ENCODE results near the gene NR1I3.
"Not testable (repeated sequence)": the region's sequence is repeated elsewhere in the genome, so short reads cannot be mapped to it uniquely, and the experiment has no call there.

NR1I3 gene

DNA sequence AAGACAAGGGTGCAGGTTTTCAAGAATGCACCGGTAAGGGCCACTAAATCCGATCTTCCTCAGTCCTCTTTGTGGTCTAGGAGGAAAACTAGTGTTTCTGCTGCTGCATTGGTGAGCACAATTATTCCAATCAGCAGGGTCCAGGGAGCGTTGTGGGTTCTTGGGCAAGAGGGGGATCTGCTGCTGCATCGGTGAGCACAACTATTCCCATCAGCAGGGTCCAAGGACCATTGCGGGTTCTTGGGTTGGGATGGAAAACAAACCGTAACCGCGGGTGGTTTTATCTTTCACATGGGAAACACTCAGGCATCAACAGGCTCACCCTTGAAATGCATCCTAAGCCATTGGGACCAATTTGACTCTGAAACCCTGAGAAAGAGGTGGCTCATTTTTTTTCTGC is 13.6 kb upstream of the NR1I3 start:
- no peak for DNase-seq
- intact Hi-C loops (cut with DNase I), result no loop called here

DNA sequence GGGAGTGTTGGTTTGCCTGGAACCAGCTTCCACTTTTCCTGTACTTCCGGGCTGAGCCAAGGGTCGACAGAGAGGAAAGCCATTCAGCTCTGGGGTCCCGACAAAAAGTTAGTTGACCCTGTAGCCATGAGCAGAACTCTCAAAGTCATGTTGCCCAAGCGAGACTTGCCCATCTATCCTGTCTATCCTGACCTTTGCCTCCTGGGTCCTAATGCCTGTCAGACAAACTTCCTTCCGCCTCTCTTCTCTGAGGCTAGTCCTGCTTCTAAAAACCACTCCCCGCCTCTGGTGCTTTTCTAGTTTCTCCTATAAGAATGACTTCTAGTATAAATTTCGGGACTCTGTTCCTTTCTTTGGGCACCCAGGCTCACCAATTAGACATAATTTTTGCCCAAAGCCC is 12.8 kb upstream of the NR1I3 start:
- intact Hi-C loops (cut with DNase I), result no loop called here
- no peak for DNase-seq

- intact Hi-C loops (cut with DNase I), result not testable (repeated sequence)
These were observed 12.1 kb upstream of the NR1I3 start for GRCh38 chr1:161250100-161250499.

GRCh38 chr1:161244888-161245287 is 6.9 kb upstream of the NR1I3 start:
- no peak for DNase-seq
- intact Hi-C loops (cut with DNase I), result no loop called here

More at GRCh38 chr1:161250100-161250499, 12.1 kb upstream of the NR1I3 start:
- DNase-seq, result not testable (repeated sequence)

GRCh38 chr1:161242313-161242712 is 4.3 kb upstream of the NR1I3 start:
- no peak for DNase-seq
- intact Hi-C loops (cut with DNase I), result no loop called here

- DNase-seq, result no peak
- intact Hi-C loops (cut with DNase I), result no loop called here
These were observed 3.7 kb upstream of the NR1I3 start for GRCh38 chr1:161241682-161242081.

DNA sequence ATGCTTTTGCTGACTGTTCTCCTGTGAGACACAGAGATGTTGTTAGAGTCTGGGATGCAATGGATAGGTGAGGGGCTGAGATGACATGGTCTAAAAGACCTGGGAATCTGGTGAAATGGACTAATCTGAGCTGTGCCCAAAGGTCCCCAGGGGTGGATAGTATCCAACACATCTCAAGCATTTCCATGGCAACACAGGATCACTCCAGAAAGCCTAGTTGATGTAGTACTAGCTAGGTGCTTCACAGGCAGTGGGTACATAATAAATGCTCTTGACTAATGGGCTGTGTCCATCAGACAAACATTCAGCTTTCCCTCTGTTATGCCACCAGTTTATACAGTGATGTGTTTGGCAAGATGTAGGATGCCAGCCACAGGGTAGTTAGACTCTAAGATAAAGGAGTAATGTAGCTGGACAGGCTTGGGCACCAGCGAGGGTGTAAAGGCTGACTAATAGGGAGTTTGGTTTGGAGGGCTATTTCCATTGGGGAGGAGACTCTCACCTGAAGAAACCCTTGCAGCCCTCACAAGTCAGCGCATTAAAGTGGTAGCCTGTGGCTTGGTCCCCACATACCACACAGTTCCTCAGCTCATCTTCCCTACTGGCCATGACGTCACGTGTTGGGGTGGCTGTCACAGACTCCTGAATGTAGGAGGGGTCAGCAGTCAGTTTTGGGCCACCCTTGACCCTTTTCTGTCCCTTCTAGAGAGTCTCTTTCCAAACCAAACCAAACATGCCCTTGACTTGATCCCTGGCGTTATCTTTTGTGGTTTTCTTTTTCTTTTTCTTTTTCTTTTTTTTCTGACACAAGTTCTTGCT is 1.8 kb downstream of the NR1I3 start:
- intact Hi-C loops (cut with DNase I), result no loop called here
- no peak for DNase-seq

DNA sequence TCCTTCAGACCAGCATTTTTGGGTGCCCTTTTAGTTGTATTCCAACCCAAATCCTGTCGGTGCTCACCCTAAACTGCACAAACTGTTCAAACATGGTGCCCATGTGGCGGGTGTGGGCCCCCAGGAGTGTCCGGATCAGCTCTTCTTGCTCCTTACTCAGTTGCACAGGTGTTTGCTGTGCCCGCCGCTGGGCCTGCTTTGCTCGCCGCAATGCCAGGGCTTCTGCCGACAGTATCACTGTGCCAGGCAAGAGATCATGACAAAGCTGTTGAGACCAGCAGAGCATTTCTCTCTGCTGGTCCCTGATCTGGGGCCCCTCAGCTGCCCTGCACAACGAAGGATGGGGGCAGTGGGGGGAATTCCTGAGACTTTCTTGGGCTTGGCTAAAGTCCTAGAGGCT is 4.9 kb downstream of the NR1I3 start:
- intact Hi-C loops (cut with DNase I), result no loop called here
- DNase-seq, result peak in 1 of 10 donors; percentile 55

DNA sequence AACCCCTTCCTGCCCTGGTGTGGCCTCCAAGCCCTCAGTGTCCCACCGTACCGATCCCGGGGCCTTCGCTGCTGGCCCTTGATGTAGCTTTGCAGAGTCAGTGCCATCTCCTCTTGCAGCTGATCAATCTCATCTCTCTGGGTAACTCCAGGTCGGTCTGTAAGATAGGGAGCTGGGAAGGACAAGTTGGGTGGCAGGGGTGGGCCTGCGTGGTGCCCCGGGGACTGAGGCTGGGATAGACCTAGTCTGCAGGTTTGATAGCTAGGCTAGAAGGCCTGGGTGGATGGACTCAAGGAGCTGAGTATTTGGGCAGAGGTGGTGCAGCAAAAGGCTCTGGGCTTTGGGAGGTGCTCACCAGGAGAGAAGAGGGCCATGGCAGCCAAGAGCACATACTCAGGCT is 7.2 kb downstream of the NR1I3 start:
- DNase-seq, result no peak
- intact Hi-C loops (cut with DNase I), result no loop called here

DNA sequence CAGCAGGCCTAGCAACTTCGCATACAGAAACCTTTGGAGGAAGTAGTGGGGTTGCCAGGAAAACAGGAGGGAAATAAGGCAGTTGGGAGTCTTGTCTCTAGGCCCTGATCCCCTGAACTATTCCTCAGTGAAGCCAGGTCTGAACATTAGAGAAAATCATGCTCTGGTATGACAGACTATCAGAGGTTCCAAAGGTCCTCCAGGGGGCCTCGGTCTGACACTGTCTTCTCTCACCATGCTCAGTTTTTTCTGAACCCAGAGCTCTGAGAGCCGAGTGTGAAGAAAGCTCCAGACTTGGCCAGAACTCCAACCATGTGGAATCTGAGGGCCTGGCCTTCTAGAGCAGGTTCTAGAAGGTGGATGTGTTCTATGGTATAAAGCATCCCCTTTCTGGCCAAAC is 8.1 kb downstream of the NR1I3 start:
- intact Hi-C loops (cut with DNase I), result loop anchor here (5.0 to 10.0 kb wide), 3 partner anchors 38 to 77 kb away; partner anchors contain the start of genes B4GALT3 and MPZ
- no peak for DNase-seq

DNA sequence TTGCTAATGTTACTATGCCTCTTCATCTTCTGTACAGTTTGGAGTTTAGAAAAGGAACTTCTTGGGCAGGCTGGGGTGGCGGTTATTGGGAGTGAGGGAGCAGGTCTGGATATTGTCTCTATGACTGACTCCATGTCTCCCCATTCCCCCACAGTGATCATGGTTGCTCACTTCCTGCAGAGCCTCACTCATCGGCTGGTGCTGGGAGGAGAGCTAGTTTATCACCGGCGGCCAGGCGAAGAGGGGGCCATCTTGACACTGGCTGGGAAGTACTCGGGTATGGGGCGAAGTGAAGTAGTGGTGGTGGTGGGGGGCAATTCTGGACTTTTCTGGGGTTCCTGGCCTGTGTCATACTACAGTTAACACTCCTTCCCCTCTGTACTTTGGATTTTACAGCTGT is 10.0 kb downstream of the NR1I3 start:
- intact Hi-C loops (cut with DNase I), result loop anchor here (5.0 to 10.0 kb wide), 3 partner anchors 36 to 79 kb away; partner anchors contain the start of genes B4GALT3 and MPZ
- no peak for DNase-seq

GRCh38 chr1:161227196-161227871 is 10.7 kb downstream of the NR1I3 start:
- intact Hi-C loops (cut with DNase I), result loop anchor here (1.0 to 10.0 kb wide), 6 partner anchors 35 to 155 kb away; partner anchors contain the start of genes B4GALT3, CFAP126 and MPZ

DNA sequence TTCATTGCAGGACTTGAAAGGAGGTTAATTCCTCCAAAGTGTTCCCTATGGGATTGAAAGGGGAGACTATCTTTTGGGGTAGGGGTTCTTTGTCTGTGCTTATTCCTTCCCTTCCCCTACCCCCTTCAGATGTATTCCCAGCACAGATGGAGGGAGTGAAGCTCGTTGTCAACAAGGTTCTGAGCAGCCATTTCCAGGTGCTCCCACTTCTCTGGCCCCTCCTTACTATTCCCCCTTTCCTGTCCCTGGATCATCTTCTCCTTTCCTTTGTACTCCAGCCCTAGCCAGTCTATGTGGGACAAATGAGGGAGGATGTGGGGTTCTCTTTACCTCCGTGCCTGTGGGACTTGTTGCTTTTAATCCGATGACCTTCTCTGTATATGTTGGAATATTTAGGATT is 11.2 kb downstream of the NR1I3 start:
- intact Hi-C loops (cut with DNase I), result loop anchor here (1.0 to 10.0 kb wide), 6 partner anchors 34 to 156 kb away; partner anchors contain the start of genes B4GALT3, CFAP126 and MPZ
- DNase-seq, result no peak

More at GRCh38 chr1:161227196-161227871, 10.7 kb downstream of the NR1I3 start:
- peak; percentile 65 to 97 (median 89) for DNase-seq

DNA sequence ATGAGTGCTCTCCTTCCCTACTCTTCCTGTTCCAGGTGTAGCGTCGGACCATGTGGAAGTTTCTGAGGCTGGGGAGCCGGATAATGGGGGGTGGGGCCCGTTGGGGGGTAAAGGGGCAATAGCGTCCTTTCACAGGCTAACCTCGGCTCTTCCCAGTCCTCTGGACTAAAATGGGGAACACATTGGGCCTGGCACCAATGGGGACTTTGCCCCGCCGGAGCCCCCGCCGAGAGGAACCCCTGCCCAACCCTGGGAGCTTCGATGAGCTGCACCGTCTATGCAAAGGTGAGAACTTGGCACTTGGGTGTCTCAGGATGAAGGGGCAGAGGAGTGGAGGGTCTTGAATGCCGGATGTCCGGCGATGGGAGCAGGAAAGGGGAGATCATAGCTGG is 11.7 kb downstream of the NR1I3 start:
- no peak for DNase-seq

DNA sequence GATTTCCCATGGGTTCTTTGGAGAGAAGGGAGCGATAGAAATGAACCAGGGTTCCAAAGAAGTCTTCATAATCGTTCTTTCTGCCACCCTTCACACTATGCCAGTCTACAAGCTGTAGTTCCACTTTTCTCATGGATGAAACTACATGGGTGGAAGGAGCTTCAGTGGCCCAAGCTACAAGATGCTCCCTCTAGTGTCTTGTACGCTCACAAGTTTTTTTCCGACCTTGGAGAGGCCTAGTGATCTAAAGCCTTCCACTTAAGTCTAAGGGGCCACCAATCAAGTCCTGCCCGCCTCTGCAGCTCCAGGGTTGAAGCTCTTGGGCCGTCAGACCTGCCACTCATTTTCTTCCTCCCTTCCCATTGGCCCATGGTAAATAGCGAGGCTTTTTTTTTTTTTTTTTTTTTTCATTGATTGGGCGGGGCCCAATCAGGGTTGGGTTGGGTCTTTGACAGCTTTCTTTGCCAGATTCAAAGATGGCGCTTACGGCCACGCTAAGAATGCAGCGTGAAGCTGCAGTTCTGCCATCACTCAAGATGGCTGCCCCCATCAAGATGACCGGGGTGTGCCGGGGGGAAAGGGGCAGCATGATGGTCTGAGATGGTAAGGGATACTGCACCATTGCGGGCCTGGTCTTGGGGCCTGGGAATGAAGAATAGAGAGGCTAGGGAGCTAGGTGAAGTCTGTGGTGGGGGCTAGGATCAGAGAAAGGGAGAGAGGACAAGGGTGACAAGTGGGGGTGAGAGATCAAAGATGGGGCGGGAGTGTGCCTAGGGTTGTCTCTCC is 12.3 kb downstream of the NR1I3 start, which contains the start of gene TOMM40L:
TSS of gene TOMM40L (plus strand) at position 527 of the 786 bp plus-strand sequence. CDS start 430 bp downstream, outside the sequence.
- DNase-seq, result peak; percentile 76 to 98 (median 88)
- intact Hi-C loops (cut with DNase I), result loop anchor here (2.0 to 10.0 kb wide), 5 partner anchors 33 to 157 kb away; partner anchors contain the start of genes B4GALT3 and MPZ

More for the DNA sequence above, 11.7 kb downstream of the NR1I3 start:
- intact Hi-C loops (cut with DNase I), result loop anchor here (2.0 to 10.0 kb wide), 5 partner anchors 34 to 156 kb away; partner anchors contain the start of genes B4GALT3 and MPZ

- no peak for DNase-seq
- intact Hi-C loops (cut with DNase I), result loop anchor here (5.0 to 10.0 kb wide), 3 partner anchors 33 to 82 kb away; partner anchors contain the start of genes B4GALT3 and MPZ
These were observed 12.8 kb downstream of the NR1I3 start for GRCh38 chr1:161225178-161225533.

DNA sequence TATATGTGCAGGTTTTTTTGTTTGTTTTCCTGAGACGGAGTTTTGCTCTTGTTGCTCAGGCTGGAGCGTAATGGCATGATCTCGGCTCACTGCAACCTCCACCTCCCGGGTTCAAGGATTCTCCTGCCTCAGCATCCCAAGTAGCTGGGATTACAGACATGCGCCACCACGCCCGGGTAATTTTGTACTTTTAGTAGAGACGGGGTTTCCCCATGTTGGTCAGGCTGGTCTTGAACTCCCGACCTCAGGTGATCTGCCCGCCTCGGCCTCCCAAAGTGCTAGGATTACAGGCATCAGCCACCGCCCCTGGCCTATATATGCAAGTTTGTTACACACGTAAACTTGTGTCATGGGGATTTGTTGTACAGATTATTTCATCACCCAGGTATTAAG is 13.3 kb downstream of the NR1I3 start:
- intact Hi-C loops (cut with DNase I), result loop anchor here (5.0 to 10.0 kb wide), 3 partner anchors 32 to 83 kb away; partner anchors contain the start of genes B4GALT3 and MPZ

GRCh38 chr1:161223805-161224694 is 14.0 kb downstream of the NR1I3 start:
- intact Hi-C loops (cut with DNase I), result loop anchor here (10.0 kb wide), 1 partner anchor 49 kb away; the partner anchor contains the start of gene B4GALT3
- no peak for DNase-seq

More for the DNA sequence above, 13.3 kb downstream of the NR1I3 start:
- DNase-seq, result not testable (repeated sequence)
